Adrenal gland (tissue), 12 donors: Measurements from ENCODE around the gene MVB12B. TPM values are rescaled to one million over a fixed set of nuclear protein-coding genes. Genes with fewer than 3 reads are reported as not detected.

ENCODE experiments used
- DNase-seq, 7 donors: peaks; one replicate each; pipeline ENCODE4 v3.0.0-alpha.2; 2019 to 2020
- H3K27ac ChIP-seq, 5 donors: fragments of 200-600 bp; sonication (generic) in 4 of 5; 1 replicate in 3 of 5; 2 replicates in 2 of 5; pipeline versions ENCODE4 v1.5.1 to v1.8.0; 2016 to 2020; ENCODE audit warnings: mild to moderate bottlenecking in 1 of 5
- H3K27me3 ChIP-seq: fragments of 200-600 bp; 2 replicates; pipeline ENCODE4 v1.8.0; 2021
- H3K36me3 ChIP-seq, 2 donors: fragments of 200-600 bp; replicated peaks in 1 of 2; 1 replicate in 1 of 2; 2 replicates in 1 of 2; pipeline versions ENCODE4 v1.5.1 to v1.8.0; 2018 to 2022
- H3K4me1 ChIP-seq, 2 donors: fragments of 200-600 bp; replicated peaks in 1 of 2; 1 replicate in 1 of 2; 2 replicates in 1 of 2; pipeline versions ENCODE4 v1.5.1 to v1.8.0; 2018 to 2021
- H3K4me3 ChIP-seq, 4 donors: fragments of 200-600 bp; sonication (generic) in 3 of 4; one replicate each; pipeline ENCODE4 v1.5.1; 2016 to 2018
- H3K9me3 ChIP-seq, 3 donors: fragments of 200-600 bp; sonication (generic) in 1 of 3; replicated peaks in 1 of 3; 1 replicate in 2 of 3; 2 replicates in 1 of 3; pipeline versions ENCODE4 v1.5.1 to v1.8.0; 2016 to 2021
- CTCF ChIP-seq, 6 experiments: fragments of 450-650 bp in 4 of 6; fragments of 200-600 bp in 2 of 6; sonication (generic) in 1 of 6; IDR thresholded peaks; 1 replicate in 5 of 6; 2 replicates in 1 of 6; pipeline versions ENCODE4 v1.5.1 to v1.8.0; 2016 to 2021; ENCODE audit warnings: antibody characterized with exemption in 6 of 6, mild to moderate bottlenecking in 2 of 6, moderate library complexity in 1 of 6
- POLR2A ChIP-seq, 2 donors: fragments of 450-650 bp; IDR thresholded peaks; one replicate each; pipeline ENCODE4 v1.6.1; 2017; ENCODE audit warnings: antibody characterized with exemption in 2 of 2, mild to moderate bottlenecking in 2 of 2, moderate library complexity in 1 of 2
- WGBS, 4 donors: extraction: QIAGEN DNeasy Blood & Tissue Kit in 2 of 4; methylation state at CpG; one replicate each; pipeline versions ENCODE4 v1.1.5 to v1.1.7; 2013 to 2017; 5-methylcytosine and 5-hydroxymethylcytosine counted together
- intact Hi-C, 2 donors: fragments of 100-400 bp; cut with DNase I; formaldehyde crosslinking; loops; one replicate each; pipeline versions ENCODE4 v1.14.1 to v1.15.0; 2022 to 2023
- polyA plus RNA-seq, 3 donors: library from polyadenylated mRNA; stranded (reverse); fragments of 200-250 nt in 2 of 3; fragments of 350-450 nt in 1 of 3; fragmentation: Illumina TruSeq in 1 of 3; extraction: RNeasy Lipid Tissue Mini Kit (QIAGEN cat#74804) in 1 of 3; gene quantifications; one replicate each; pipeline ENCODE4 v1.2.3, GENCODE V29; 2013 to 2014
- total RNA-seq, 9 donors: library from RNA; depleted of rRNA in 4 of 9; stranded (reverse); fragments of >200 nt in 4 of 9; fragments of 120-200 nt in 1 of 9; fragmentation: NEBNext Ultra II Directional in 1 of 9; extraction: Animal tissue kit (Norgen Biotek cat#: 25700) in 1 of 9; gene quantifications; one replicate each; pipeline versions ENCODE4 v1.1.0 to v1.2.4, GENCODE V29; 2013 to 2023
- donor health status: healthy with polysubstance abuse.
- donor health status: Bipolar disorder and iron deficiency.
- donor health status: DM: yes; HTN: yes; CAD: no.
- donor health status: DM: no; HTN: no; CAD: no.
- donor health status: DM: no; HTN: no; CAD: no.
- donor health status: DM: yes; HTN: yes; CAD: no.

The MVB12B gene
- total and polyA plus RNA-seq, 12 donors: 3.7 to 20.5 (median 12.8) TPM

- Histone ChIP-seq H3K27me3 (no peaks in the 10 kb centered on the region), H3K4me3 (no peak overlapping the region), H3K27ac (peak overlapping the region in 2 of 5 donors; percentile 28 to 37), H3K4me1 (peaks cover 0 to 7% of the 10 kb centered on the region in 2 donors), H3K36me3 (no peaks in the 10 kb centered on the region), H3K9me3 (no peaks in the 10 kb centered on the region)
- DNase-seq: no peak
- TF ChIP-seq CTCF (IDR thresholded peaks at IDR 0.05): no peak
- TF ChIP-seq POLR2A (IDR thresholded peaks at IDR 0.05): no peak
- WGBS, 4 donors: 70 to 79% (median 76%) methylated on average over 7 of the region's 7 CpGs
- intact Hi-C loops: no loop called here
These were observed 22.4 kb downstream of the MVB12B start for GRCh38 chr9:126348911-126349550.

GRCh38 chr9:126354887-126355770, 28.5 kb downstream of the MVB12B start:
- intact Hi-C loops: no loop called here
- Histone ChIP-seq H3K4me1 (no peaks in the 10 kb centered on the region), H3K4me3 (no peak overlapping the region), H3K9me3 (no peaks in the 10 kb centered on the region), H3K27ac (peak overlapping the region in 2 of 5 donors; percentile 4 to 39), H3K36me3 (no peaks in the 10 kb centered on the region), H3K27me3 (no peaks in the 10 kb centered on the region)
- DNase-seq: no peak
- TF ChIP-seq CTCF (IDR thresholded peaks at IDR 0.05) (no peak), POLR2A (IDR thresholded peaks at IDR 0.05) (no peak)
- 87 to 90% (median 89%) methylated on average over 12 of the region's 12 CpGs for WGBS, 4 donors

GRCh38 chr9:126357074-126357473, 30.4 kb downstream of the MVB12B start:
- Histone ChIP-seq H3K9me3 (peaks cover 0 to 5% (median 0%) of the 10 kb centered on the region in 3 donors), H3K27ac (no peak overlapping the region), H3K4me3 (no peak overlapping the region), H3K36me3 (no peaks in the 10 kb centered on the region), H3K4me1 (no peaks in the 10 kb centered on the region), H3K27me3 (no peaks in the 10 kb centered on the region)
- WGBS, 4 donors: 90 to 100% (median 96%) methylated on average over 1 of the region's 1 CpG
- no peak for TF ChIP-seq CTCF (IDR thresholded peaks at IDR 0.05)
- TF ChIP-seq POLR2A (IDR thresholded peaks at IDR 0.05): no peak
- intact Hi-C loops: no loop called here
- no peak for DNase-seq

GRCh38 chr9:126360073-126360472, 33.4 kb downstream of the MVB12B start:
- DNase-seq: no peak
- 94 to 99% (median 97%) methylated on average over 1 of the region's 1 CpG for WGBS, 4 donors
- H3K36me3 ChIP-seq: no peaks in the 10 kb centered on the region
- H3K27me3 ChIP-seq: no peaks in the 10 kb centered on the region
- peaks cover 0 to 9% (median 0%) of the 10 kb centered on the region in 3 donors for H3K9me3 ChIP-seq
- H3K4me1 ChIP-seq: no peaks in the 10 kb centered on the region
- no peak overlapping the region for H3K27ac ChIP-seq
- intact Hi-C loops: no loop called here
- H3K4me3 ChIP-seq: no peak overlapping the region
- TF ChIP-seq CTCF (IDR thresholded peaks at IDR 0.05) (no peak), POLR2A (IDR thresholded peaks at IDR 0.05) (no peak)
